ENCODE results near the gene MAP3K13. TPM values are rescaled to one million over a fixed set of nuclear protein-coding genes. Genes with fewer than 3 reads are reported as not detected.

The MAP3K13 gene
- total RNA-seq, 1 donor, result 16.3 TPM

DNA sequence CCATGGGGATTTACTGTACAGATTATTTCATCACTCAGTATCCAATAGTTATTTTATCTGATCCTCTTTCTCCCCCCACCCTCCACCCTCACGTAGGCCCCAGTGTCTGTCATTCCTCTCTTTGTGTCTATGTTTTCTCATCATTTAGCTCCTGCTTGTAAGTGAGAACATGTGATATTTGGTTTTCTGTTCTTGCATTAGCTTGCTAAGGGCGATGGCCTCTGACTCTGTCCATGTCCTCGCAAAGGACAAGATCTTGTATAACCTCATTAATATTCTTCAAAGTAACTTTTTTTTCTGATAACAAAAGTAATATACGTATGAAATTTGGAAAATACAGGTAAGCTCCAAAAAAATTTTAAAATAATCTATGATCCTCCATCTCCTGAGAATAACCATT is 67.4 kb downstream of the MAP3K13 start:
- H3K27ac ChIP-seq (ENCODE audit: low read depth, low read length), result no peak overlapping the region
- no peaks in the 10 kb centered on the region for H3K9me3 ChIP-seq (ENCODE audit: low read depth, low read length)
- no peaks in the 10 kb centered on the region for H4K20me1 ChIP-seq (ENCODE audit: insufficient read depth, low read length)
- H2AFZ ChIP-seq (ENCODE audit: low read length), result no peak overlapping the region
- no peaks in the 10 kb centered on the region for H3K4me1 ChIP-seq (ENCODE audit: insufficient read depth, low read length)
- H3K27me3 ChIP-seq (ENCODE audit: insufficient read depth, low read length), result no peaks in the 10 kb centered on the region
- TF ChIP-seq, protein P1, sequence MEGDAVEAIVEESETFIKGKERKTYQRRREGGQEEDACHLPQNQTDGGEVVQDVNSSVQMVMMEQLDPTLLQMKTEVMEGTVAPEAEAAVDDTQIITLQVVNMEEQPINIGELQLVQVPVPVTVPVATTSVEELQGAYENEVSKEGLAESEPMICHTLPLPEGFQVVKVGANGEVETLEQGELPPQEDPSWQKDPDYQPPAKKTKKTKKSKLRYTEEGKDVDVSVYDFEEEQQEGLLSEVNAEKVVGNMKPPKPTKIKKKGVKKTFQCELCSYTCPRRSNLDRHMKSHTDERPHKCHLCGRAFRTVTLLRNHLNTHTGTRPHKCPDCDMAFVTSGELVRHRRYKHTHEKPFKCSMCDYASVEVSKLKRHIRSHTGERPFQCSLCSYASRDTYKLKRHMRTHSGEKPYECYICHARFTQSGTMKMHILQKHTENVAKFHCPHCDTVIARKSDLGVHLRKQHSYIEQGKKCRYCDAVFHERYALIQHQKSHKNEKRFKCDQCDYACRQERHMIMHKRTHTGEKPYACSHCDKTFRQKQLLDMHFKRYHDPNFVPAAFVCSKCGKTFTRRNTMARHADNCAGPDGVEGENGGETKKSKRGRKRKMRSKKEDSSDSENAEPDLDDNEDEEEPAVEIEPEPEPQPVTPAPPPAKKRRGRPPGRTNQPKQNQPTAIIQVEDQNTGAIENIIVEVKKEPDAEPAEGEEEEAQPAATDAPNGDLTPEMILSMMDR (IDR thresholded peaks at IDR 0.05; ENCODE audit: extremely low read depth, low read depth, low read length), result no peak
- H3K79me2 ChIP-seq (ENCODE audit: insufficient read depth, low read length), result no peaks in the 10 kb centered on the region
- H3K4me2 ChIP-seq (ENCODE audit: insufficient read depth, low read length), result no peak overlapping the region
- no peak overlapping the region for H3K4me3 ChIP-seq (ENCODE audit: insufficient read depth, low read length)
- H3K36me3 ChIP-seq (ENCODE audit: insufficient read depth, low read length), result no peaks in the 10 kb centered on the region
- DNase-seq (ENCODE audit: insufficient read length, low spot score, missing footprints), result no peak

DNA sequence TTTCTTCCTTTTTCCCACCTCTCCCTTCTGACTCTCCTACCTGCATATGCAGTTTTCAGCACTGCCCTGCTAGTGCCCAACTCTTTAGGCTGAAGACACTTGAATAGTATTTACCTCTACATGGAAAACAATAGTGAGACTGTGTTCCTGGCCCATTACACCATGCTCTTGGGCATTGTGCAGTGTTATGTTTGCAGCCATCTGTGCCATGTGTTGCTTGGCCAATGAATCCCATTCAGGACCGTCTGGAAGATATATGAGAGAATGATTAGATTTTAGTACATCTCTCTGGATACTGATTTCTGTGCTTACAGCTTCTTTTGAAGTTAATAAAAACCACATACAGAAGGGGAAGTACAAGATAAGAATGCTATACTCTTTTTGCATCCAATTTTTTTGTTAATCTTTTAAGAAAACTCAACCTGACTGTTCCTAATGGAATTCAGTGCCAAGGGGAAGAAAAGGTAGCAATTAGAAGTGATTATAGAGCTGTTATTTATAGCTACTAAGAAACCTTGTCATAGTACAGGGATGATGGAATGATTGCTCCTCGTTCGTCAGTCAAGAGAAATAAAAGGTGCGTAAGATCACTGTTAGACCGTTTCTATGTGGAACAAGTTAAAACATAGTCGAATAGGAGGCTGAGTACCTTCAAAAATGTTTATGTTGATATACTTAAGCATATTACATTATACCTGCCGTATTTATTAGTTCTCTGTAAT is 77.0 kb downstream of the MAP3K13 start:
- no peaks in the 10 kb centered on the region for H3K79me2 ChIP-seq (ENCODE audit: insufficient read depth, low read length)
- no peaks in the 10 kb centered on the region for H3K4me1 ChIP-seq (ENCODE audit: insufficient read depth, low read length)
- H3K4me2 ChIP-seq (ENCODE audit: insufficient read depth, low read length), result no peak overlapping the region
- no peak overlapping the region for H2AFZ ChIP-seq (ENCODE audit: low read length)
- DNase-seq (ENCODE audit: insufficient read length, low spot score, missing footprints), result no peak
- no peaks in the 10 kb centered on the region for H3K27me3 ChIP-seq (ENCODE audit: insufficient read depth, low read length)
- H3K36me3 ChIP-seq (ENCODE audit: insufficient read depth, low read length), result no peaks in the 10 kb centered on the region
- H4K20me1 ChIP-seq (ENCODE audit: insufficient read depth, low read length), result no peaks in the 10 kb centered on the region
- no peak overlapping the region for H3K27ac ChIP-seq (ENCODE audit: low read depth, low read length)
- no peaks in the 10 kb centered on the region for H3K9me3 ChIP-seq (ENCODE audit: low read depth, low read length)
- TF ChIP-seq, protein P1 (IDR thresholded peaks at IDR 0.05; ENCODE audit: extremely low read depth, low read depth, low read length), result no peak
- H3K4me3 ChIP-seq (ENCODE audit: insufficient read depth, low read length), result no peak overlapping the region

- Histone ChIP-seq H3K79me2 (ENCODE audit: insufficient read depth, low read length) (no peaks in the 10 kb centered on the region), H4K20me1 (ENCODE audit: insufficient read depth, low read length) (no peaks in the 10 kb centered on the region), H3K4me1 (ENCODE audit: insufficient read depth, low read length) (no peaks in the 10 kb centered on the region), H3K4me3 (ENCODE audit: insufficient read depth, low read length) (no peak overlapping the region), H3K27me3 (ENCODE audit: insufficient read depth, low read length) (no peaks in the 10 kb centered on the region), H3K27ac (ENCODE audit: low read depth, low read length) (no peak overlapping the region), H3K9me3 (ENCODE audit: low read depth, low read length) (no peaks in the 10 kb centered on the region), H3K36me3 (ENCODE audit: insufficient read depth, low read length) (no peaks in the 10 kb centered on the region), H3K4me2 (ENCODE audit: insufficient read depth, low read length) (no peak overlapping the region), H2AFZ (ENCODE audit: low read length) (no peak overlapping the region)
- no peak for DNase-seq (ENCODE audit: insufficient read length, low spot score, missing footprints)
- TF ChIP-seq, protein P1 (IDR thresholded peaks at IDR 0.05; ENCODE audit: extremely low read depth, low read depth, low read length), result no peak
These were observed 79.1 kb downstream of the MAP3K13 start for GRCh38 chr3:185442031-185442430.

GRCh38 chr3:185444329-185444728 is 81.4 kb downstream of the MAP3K13 start:
- TF ChIP-seq, protein P1 (IDR thresholded peaks at IDR 0.05; ENCODE audit: extremely low read depth, low read depth, low read length), result no peak
- Histone ChIP-seq H3K4me1 (ENCODE audit: insufficient read depth, low read length) (no peaks in the 10 kb centered on the region), H3K4me3 (ENCODE audit: insufficient read depth, low read length) (no peak overlapping the region), H3K27me3 (ENCODE audit: insufficient read depth, low read length) (no peaks in the 10 kb centered on the region), H2AFZ (ENCODE audit: low read length) (no peak overlapping the region), H4K20me1 (ENCODE audit: insufficient read depth, low read length) (no peaks in the 10 kb centered on the region), H3K79me2 (ENCODE audit: insufficient read depth, low read length) (no peaks in the 10 kb centered on the region), H3K36me3 (ENCODE audit: insufficient read depth, low read length) (no peaks in the 10 kb centered on the region), H3K27ac (ENCODE audit: low read depth, low read length) (no peak overlapping the region), H3K4me2 (ENCODE audit: insufficient read depth, low read length) (no peak overlapping the region), H3K9me3 (ENCODE audit: low read depth, low read length) (no peaks in the 10 kb centered on the region)
- no peak for DNase-seq (ENCODE audit: insufficient read length, low spot score, missing footprints)

Data from osteoblast (primary cell).